Uterus (tissue), 2 donors: ENCODE data around the gene TOE1.

Experiments
- CTCF ChIP-seq, 4 experiments: fragments of 200-600 bp in 2 of 4; fragments of 450-650 bp in 2 of 4; sonication (generic) in 2 of 4; IDR thresholded peaks; one replicate each; pipeline ENCODE4 v1.5.1; 2016 to 2019; ENCODE audit warnings: antibody characterized with exemption in 4 of 4, mild to moderate bottlenecking in 2 of 4, moderate library complexity in 1 of 4
- POLR2A ChIP-seq, 2 donors: fragments of 450-650 bp; IDR thresholded peaks; one replicate each; pipeline ENCODE4 v1.6.1; 2016; ENCODE audit warnings: antibody characterized with exemption in 2 of 2, mild to moderate bottlenecking in 1 of 2, moderate library complexity in 1 of 2

GRCh38 chr1:45303520-45304310, 36.3 kb upstream of the TOE1 start:
- TF ChIP-seq CTCF (IDR thresholded peaks at IDR 0.05) (peak; percentile 66 to 86 (median 78)), POLR2A (IDR thresholded peaks at IDR 0.05) (peak; percentile 32 to 68)
